K562 (cell line): ENCODE measurements around the gene TRPC1. TPM values are rescaled to one million over a fixed set of nuclear protein-coding genes. Genes with fewer than 3 reads are reported as not detected.

Experiments used
- ATAC-seq: fragments of 200-7000 bp; cut with Tn5 transposase; 3 replicates; pipeline ENCODE4 v1.9.1; 2020; ENCODE audit warnings: moderate library complexity
- BruUV-seq: library from RNA; stranded (reverse); fragments of 400-500 nt; replicated peaks from 2 replicates; lab custom pipeline; 2021; lab: Mats Ljungman, UMichigan
- CTCF ChIA-PET: fragments of 300-600 bp; formaldehyde crosslinking; extraction: SDS; loops from one replicate; lab custom pipeline; 2021; ENCODE audit warnings: low intra/inter-chr PET ratio; lab: Yijun Ruan, JAX
- POLR2A ChIA-PET: fragments of 300-600, 350-650 bp; sonication (Branson Sonifier 250); formaldehyde crosslinking; extraction: SDS; loops from one replicate; lab custom pipeline; 2021; ENCODE audit warnings: antibody characterized with exemption, inconsistent platforms; lab: Yijun Ruan, JAX
- DNase-seq, 4 experiments: peaks; one replicate each; pipeline versions ENCODE4 v3.0.0 to v3.0.0-alpha.2; 2011 to 2018; ENCODE audit warnings: low spot score in 3 of 4, mixed read lengths in 3 of 4; ENCODE audit errors: extremely low read depth in 1 of 4
- FAIRE-seq: peaks from 2 replicates; lab custom pipeline; 2011; peaks lifted over from hg19 to GRCh38; lab: Jason Lieb, UNC
- H2AFZ ChIP-seq: 2 replicates; pipeline ENCODE4 v1.6.0; 2011; ENCODE audit warnings: low read depth, low read length, control low read depth, inconsistent platforms
- H3K27ac ChIP-seq: fragments of 200-600 bp; 3 replicates; pipeline ENCODE4 v1.8.0; 2011; ENCODE audit warnings: low read depth, mild to moderate bottlenecking, control low read depth, inconsistent platforms, low read length, moderate library complexity, mixed read lengths; ENCODE audit errors: extremely low read depth
- H3K27me3 ChIP-seq, 2 experiments: fragments of 300-600 bp in 1 of 2; 2 replicates in 1 of 2; 3 replicates in 1 of 2; pipeline versions ENCODE4 v1.6.0 to v1.8.0; 2011; ENCODE audit warnings: inconsistent platforms in 2 of 2, low read length in 2 of 2, mild to moderate bottlenecking in 1 of 2, mixed read lengths in 1 of 2, moderate library complexity in 1 of 2; ENCODE audit not compliant: control insufficient read depth in 2 of 2, insufficient read depth in 2 of 2
- H3K36me3 ChIP-seq: fragments of 300-600 bp; 3 replicates; pipeline ENCODE4 v1.8.0; 2011; ENCODE audit warnings: mild to moderate bottlenecking, low read length, inconsistent platforms; ENCODE audit not compliant: control insufficient read depth, insufficient read depth
- H3K4me1 ChIP-seq, 2 experiments: fragments of 200-600 bp in 1 of 2; replicated peaks in 1 of 2; 2 replicates in 1 of 2; 3 replicates in 1 of 2; pipeline versions ENCODE4 v1.5.1 to v1.8.0; 2011; ENCODE audit warnings: inconsistent platforms in 2 of 2, low read length in 2 of 2, mild to moderate bottlenecking in 1 of 2, mixed read lengths in 1 of 2, moderate library complexity in 1 of 2; ENCODE audit not compliant: control insufficient read depth in 2 of 2, insufficient read depth in 2 of 2
- H3K4me2 ChIP-seq: 2 replicates; pipeline ENCODE4 v1.6.1; 2011; ENCODE audit warnings: low read length, control low read depth, inconsistent platforms, mixed read lengths; ENCODE audit not compliant: insufficient read depth
- H3K4me3 ChIP-seq: fragments of 200-600 bp; sonication (generic), shearing (Covaris generic); 2 replicates; pipeline ENCODE4 v1.5.1; 2016; ENCODE audit warnings: control low read depth, inconsistent platforms
- H3K79me2 ChIP-seq: fragments of 200-600 bp; 3 replicates; pipeline ENCODE4 v1.8.0; 2011; ENCODE audit warnings: low read length, inconsistent platforms; ENCODE audit not compliant: control insufficient read depth, insufficient read depth
- H3K9ac ChIP-seq, 2 experiments: 2 replicates each; pipeline versions ENCODE4 v1.6.0 to v1.6.1; 2011; ENCODE audit warnings: low read depth in 2 of 2, low read length in 2 of 2, control low read depth in 1 of 2, inconsistent platforms in 1 of 2, mild to moderate bottlenecking in 1 of 2, mixed read lengths in 1 of 2; ENCODE audit not compliant: insufficient read depth in 1 of 2
- H3K9me1 ChIP-seq: one replicate; pipeline ENCODE4 v1.6.0; 2011; ENCODE audit warnings: inconsistent platforms, mild to moderate bottlenecking, low read length, moderate library complexity; ENCODE audit not compliant: control insufficient read depth, insufficient read depth
- H3K9me3 ChIP-seq: replicated peaks from 2 replicates; pipeline ENCODE4 v1.5.1; 2011; ENCODE audit warnings: low read depth, low read length, inconsistent platforms; ENCODE audit not compliant: control insufficient read depth, insufficient read depth
- H4K20me1 ChIP-seq: replicated peaks from 2 replicates; pipeline ENCODE4 v1.6.1; 2011; ENCODE audit warnings: low read length, inconsistent platforms, mixed read lengths; ENCODE audit not compliant: control insufficient read depth, insufficient read depth
- C11orf30 ChIP-seq: fragments of 450-650 bp; IDR thresholded peaks from 2 replicates; pipeline ENCODE4 v1.6.1; 2016; ENCODE audit warnings: low read depth, mild to moderate bottlenecking
- ELF2 ChIP-seq: fragments of 250-450 bp; sonication (Bioruptor Pico); IDR thresholded peaks from 2 replicates; pipeline ENCODE4 v1.5.0; 2021; ENCODE audit warnings: mild to moderate bottlenecking
- ERF ChIP-seq: fragments of 450-650 bp; formaldehyde crosslinking; IDR thresholded peaks from 2 replicates; pipeline ENCODE4 v1.4.0; 2020; ENCODE audit warnings: mild to moderate bottlenecking, mixed read lengths
- FOXJ3 ChIP-seq: sonication (generic); formaldehyde crosslinking; IDR thresholded peaks from 2 replicates; pipeline ENCODE4 v1.4.0; 2020; ENCODE audit warnings: mild to moderate bottlenecking, missing genetic modification reagents
- HDAC2 ChIP-seq: fragments of 450-650 bp; IDR thresholded peaks from 2 replicates; pipeline ENCODE4 v1.6.1; 2016; ENCODE audit warnings: mild to moderate bottlenecking
- KLF10 ChIP-seq: fragments of 250-450 bp; sonication (Bioruptor Pico); IDR thresholded peaks from 2 replicates; pipeline ENCODE4 v1.6.1; 2021; ENCODE audit warnings: matching md5 sums
- NELFE ChIP-seq: IDR thresholded peaks from 2 replicates; pipeline ENCODE4 v1.6.1; 2011; ENCODE audit warnings: mild to moderate bottlenecking; ENCODE audit not compliant: insufficient read depth, insufficient read length
- NR2C2 ChIP-seq, 2 experiments: fragments of 200-800 bp in 1 of 2; sonication (Bioruptor generic) in 1 of 2; sonication (generic) in 1 of 2; formaldehyde crosslinking in 1 of 2; IDR thresholded peaks; 2 replicates each; pipeline versions ENCODE4 v1.6.1 to v1.8.0; 2016 to 2022; ENCODE audit warnings: mild to moderate bottlenecking in 1 of 2, missing compliant biosample characterization in 1 of 2, missing genetic modification characterization in 1 of 2, missing genetic modification reagents in 1 of 2
- SMC3 ChIP-seq: conservative IDR thresholded peaks from 2 replicates; pipeline ENCODE4 v1.6.1; 2011; ENCODE audit warnings: low read depth, low read length, improper control_type of control experiment; ENCODE audit not compliant: insufficient read depth
- TBP ChIP-seq: optimal IDR thresholded peaks from 2 replicates; pipeline ENCODE3; 2011; ENCODE audit warnings: low read depth, low read length, improper control_type of control experiment
- TGIF2 ChIP-seq: sonication (generic); formaldehyde crosslinking; IDR thresholded peaks from 2 replicates; pipeline ENCODE4 v1.8.1; 2022; ENCODE audit warnings: mild to moderate bottlenecking, missing genetic modification reagents, moderate library complexity
- ZBTB17 ChIP-seq: fragments of 450-650 bp; formaldehyde crosslinking; IDR thresholded peaks from 2 replicates; pipeline ENCODE4 v1.4.0; 2020; ENCODE audit warnings: mild to moderate bottlenecking
- ZNF76 ChIP-seq: fragments of 250-450 bp; sonication (Bioruptor Pico); IDR thresholded peaks from 2 replicates; pipeline ENCODE4 v1.4.0; 2020; ENCODE audit warnings: mild to moderate bottlenecking, moderate library complexity, borderline replicate concordance
- ZNF77 ChIP-seq: fragments of 250-450 bp; sonication (Bioruptor Pico); IDR thresholded peaks from 2 replicates; pipeline ENCODE4 v1.5.0; 2020
- WGBS: fragments of 100-300 bp; shearing (Covaris generic); methylation state at CpG from one replicate; pipeline ENCODE4 v1.1.6; 2016; ENCODE audit warnings: low coverage, mixed read lengths; ENCODE audit not compliant: insufficient coverage; ENCODE audit errors: missing lambda C conversion rate; 5-methylcytosine and 5-hydroxymethylcytosine counted together
- in situ Hi-C: fragments of 300-500 bp; cut with MboI; formaldehyde crosslinking; loops from 4 replicates; pipeline ENCODE4 v1.15.0; 2018; ENCODE audit warnings: inconsistent platforms, mixed read lengths
- intact Hi-C: fragments of 100-400 bp; cut with micrococcal nuclease; formaldehyde crosslinking; loops from 2 replicates; pipeline ENCODE4 v1.14.2; 2022
- polyA plus RNA-seq, 8 experiments: library from polyadenylated mRNA; depleted of rRNA in 4 of 8; stranded (reverse) in 5 of 8; unstranded in 3 of 8; fragments of >200 nt; fragmentation: Nextera tagmentation in 2 of 8; fragmentation: Illumina TruSeq in 1 of 8; extraction: Ambion mirVana in 2 of 8; extraction: Trizol in 1 of 8; gene quantifications; 2 replicates each; pipeline versions ENCODE4 v1.2.1 to v1.2.3, GENCODE V29; 2011 to 2014; ENCODE audit warnings: inconsistent platforms in 1 of 8, missing spikeins in 1 of 8
- total RNA-seq, 7 experiments: library from RNA; depleted of rRNA in 6 of 7; stranded (reverse); fragments of >200 nt in 6 of 7; fragmentation: Illumina TruSeq in 2 of 7; extraction: Trizol in 2 of 7; gene quantifications; 2 replicates each; pipeline versions ENCODE4 v1.2.1 to v1.2.3, GENCODE V29; 2011 to 2021; ENCODE audit warnings: low replicate concordance in 1 of 7
- TF ChIP-seq, protein P1 (sequence below): sonication (generic); formaldehyde crosslinking; IDR thresholded peaks from 2 replicates; pipeline ENCODE4 v1.9.0; 2022; ENCODE audit warnings: mild to moderate bottlenecking, missing genetic modification reagents
- TF ChIP-seq, protein P2 (sequence below): fragments of 450-650 bp; formaldehyde crosslinking; IDR thresholded peaks from 2 replicates; pipeline ENCODE4 v1.4.0; 2022; ENCODE audit warnings: mild to moderate bottlenecking, moderate library complexity
- TF ChIP-seq, protein P3 (sequence below): fragments of 450-650 bp; IDR thresholded peaks from one replicate; pipeline ENCODE4 v1.6.1; 2018; ENCODE audit warnings: mild to moderate bottlenecking, moderate library complexity; ENCODE audit not compliant: partially characterized antibody
- TF ChIP-seq, protein P4 (sequence below), 2 experiments: fragments of 250-450 bp in 1 of 2; fragments of 450-650 bp in 1 of 2; sonication (Bioruptor Pico) in 1 of 2; IDR thresholded peaks; 2 replicates each; pipeline versions ENCODE4 v1.6.1 to v1.8.0; 2016 to 2021; ENCODE audit warnings: mild to moderate bottlenecking in 2 of 2, moderate library complexity in 2 of 2, missing compliant biosample characterization in 1 of 2, missing genetic modification characterization in 1 of 2
- TF ChIP-seq, protein P5 (sequence below): fragments of 250-450 bp; sonication (Bioruptor Pico); IDR thresholded peaks from 2 replicates; pipeline ENCODE4 v1.8.0; 2021; ENCODE audit warnings: moderate library complexity, mild to moderate bottlenecking, inconsistent platforms

The TRPC1 gene
- total and polyA plus RNA-seq, 9 of the 15 experiments (the other 6 are each of a cell fraction or from before 2014, with no cell fraction given) = 1.4 to 6.5 (median 3.0) TPM

DNA sequence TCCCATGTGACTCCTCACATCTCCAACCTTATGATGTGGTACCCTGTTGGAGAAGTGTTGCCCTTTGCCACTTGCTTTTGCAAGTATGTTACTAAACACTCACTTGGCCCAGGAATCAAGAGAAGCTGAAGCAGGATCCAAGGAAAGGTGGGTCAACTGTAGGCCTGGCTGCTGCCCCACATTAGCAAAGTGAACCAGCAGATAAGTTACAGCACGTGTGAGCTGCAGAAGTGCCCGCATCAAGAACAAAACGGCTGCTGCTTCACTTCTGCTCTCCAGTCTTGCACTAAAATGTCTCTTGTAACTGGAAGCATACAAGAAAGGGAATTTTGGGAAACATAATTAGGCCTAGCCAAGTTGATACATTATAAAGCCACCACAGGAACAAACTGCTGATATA is 85.4 kb downstream of the TRPC1 start:
- Histone ChIP-seq H3K4me3 (no peak overlapping the region), H3K9ac (no peak overlapping the region), H2AFZ (no peak overlapping the region), H3K27ac (no peak overlapping the region), H3K79me2 (no peaks in the 10 kb centered on the region), H3K9me3 (no peaks in the 10 kb centered on the region), H3K4me2 (no peak overlapping the region), H3K9me1 (no peaks in the 10 kb centered on the region), H3K27me3 (no peaks in the 10 kb centered on the region), H3K36me3 (peaks cover 4% of the 10 kb centered on the region; the same call in 1 of the 3 replicates), H4K20me1 (no peaks in the 10 kb centered on the region), H3K4me1 (no peaks in the 10 kb centered on the region)
- WGBS = 29% methylated on average over 3 of the region's 3 CpGs
- DNase-seq (no peak), FAIRE-seq (no peak), ATAC-seq (no peak)
- intact Hi-C loops = no loop called here
- no TSS peak for BruUV-seq
- ChIA-PET CTCF (no interaction called here), POLR2A (interaction anchor here (1.1 to 1.5 kb wide), 3 partner anchors 8 to 21 kb away, joined by 5 to 6 read pairs (median 5); no protein-coding TSS in a partner anchor)
- in situ Hi-C loops = no loop called here
- TF ChIP-seq ERF (CRISPR knock-in tag) (no peak), SMC3 (no peak), ELF2 (CRISPR knock-in tag) (no peak), ZNF76 (CRISPR knock-in tag) (no peak), ZBTB17 (CRISPR knock-in tag) (no peak), ZNF77 (CRISPR knock-in tag) (no peak), FOXJ3 (CRISPR knock-in tag) (no peak), TBP (no peak), C11orf30 (no peak), TGIF2 (CRISPR knock-in tag) (no peak), KLF10 (CRISPR knock-in tag) (no peak), NR2C2 (CRISPR knock-in tag; IDR thresholded peaks at IDR 0.05) (no peak), NR2C2 (tag; IDR thresholded peaks at IDR 0.05) (no peak), HDAC2 (no peak), NELFE (no peak)
- TF ChIP-seq, protein P1, sequence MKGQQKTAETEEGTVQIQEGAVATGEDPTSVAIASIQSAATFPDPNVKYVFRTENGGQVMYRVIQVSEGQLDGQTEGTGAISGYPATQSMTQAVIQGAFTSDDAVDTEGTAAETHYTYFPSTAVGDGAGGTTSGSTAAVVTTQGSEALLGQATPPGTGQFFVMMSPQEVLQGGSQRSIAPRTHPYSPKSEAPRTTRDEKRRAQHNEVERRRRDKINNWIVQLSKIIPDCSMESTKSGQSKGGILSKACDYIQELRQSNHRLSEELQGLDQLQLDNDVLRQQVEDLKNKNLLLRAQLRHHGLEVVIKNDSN (CRISPR knock-in tag) = no peak
- TF ChIP-seq, protein P2, sequence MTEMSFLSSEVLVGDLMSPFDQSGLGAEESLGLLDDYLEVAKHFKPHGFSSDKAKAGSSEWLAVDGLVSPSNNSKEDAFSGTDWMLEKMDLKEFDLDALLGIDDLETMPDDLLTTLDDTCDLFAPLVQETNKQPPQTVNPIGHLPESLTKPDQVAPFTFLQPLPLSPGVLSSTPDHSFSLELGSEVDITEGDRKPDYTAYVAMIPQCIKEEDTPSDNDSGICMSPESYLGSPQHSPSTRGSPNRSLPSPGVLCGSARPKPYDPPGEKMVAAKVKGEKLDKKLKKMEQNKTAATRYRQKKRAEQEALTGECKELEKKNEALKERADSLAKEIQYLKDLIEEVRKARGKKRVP = no peak
- TF ChIP-seq, protein P3, sequence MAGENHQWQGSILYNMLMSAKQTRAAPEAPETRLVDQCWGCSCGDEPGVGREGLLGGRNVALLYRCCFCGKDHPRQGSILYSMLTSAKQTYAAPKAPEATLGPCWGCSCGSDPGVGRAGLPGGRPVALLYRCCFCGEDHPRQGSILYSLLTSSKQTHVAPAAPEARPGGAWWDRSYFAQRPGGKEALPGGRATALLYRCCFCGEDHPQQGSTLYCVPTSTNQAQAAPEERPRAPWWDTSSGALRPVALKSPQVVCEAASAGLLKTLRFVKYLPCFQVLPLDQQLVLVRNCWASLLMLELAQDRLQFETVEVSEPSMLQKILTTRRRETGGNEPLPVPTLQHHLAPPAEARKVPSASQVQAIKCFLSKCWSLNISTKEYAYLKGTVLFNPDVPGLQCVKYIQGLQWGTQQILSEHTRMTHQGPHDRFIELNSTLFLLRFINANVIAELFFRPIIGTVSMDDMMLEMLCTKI = no peak
- TF ChIP-seq, protein P4, sequence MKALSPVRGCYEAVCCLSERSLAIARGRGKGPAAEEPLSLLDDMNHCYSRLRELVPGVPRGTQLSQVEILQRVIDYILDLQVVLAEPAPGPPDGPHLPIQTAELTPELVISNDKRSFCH (CRISPR knock-in tag; IDR thresholded peaks at IDR 0.05) = no peak
- TF ChIP-seq, protein P4 (tag; IDR thresholded peaks at IDR 0.05) = no peak
- TF ChIP-seq, protein P5, sequence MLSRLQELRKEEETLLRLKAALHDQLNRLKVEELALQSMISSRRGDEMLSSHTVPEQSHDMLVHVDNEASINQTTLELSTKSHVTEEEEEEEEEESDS (CRISPR knock-in tag) = no peak
